CD4-positive, CD25-positive, alpha-beta regulatory T cell (primary cell): ENCODE data around the gene CFAP65. TPM values are rescaled to one million over a fixed set of nuclear protein-coding genes. Genes with fewer than 3 reads are reported as not detected.

ENCODE experiments used
- ATAC-seq, 2 donors: fragments of 150-1000 bp; cut with Tn5 transposase; one replicate each; pipeline ENCODE4 v1.10.0; 2021; ENCODE audit warnings: low read depth in 2 of 2, moderate number of reproducible peaks in 2 of 2, moderate library complexity in 1 of 2
- DNase-seq, 3 donors: peaks; one replicate each; pipeline versions ENCODE4 v3.0.0 to v3.0.0-alpha.2; 2012 to 2022; ENCODE audit warnings: mixed read lengths in 1 of 3
- H3K27ac ChIP-seq: one replicate; pipeline ENCODE4 v1.7.0; 2013; ENCODE audit warnings: mild to moderate bottlenecking, low read length; ENCODE audit not compliant: insufficient read depth, poor library complexity, severe bottlenecking
- H3K27me3 ChIP-seq: one replicate; pipeline ENCODE4 v1.7.0; 2013; ENCODE audit warnings: low read length; ENCODE audit not compliant: control insufficient read depth, insufficient read depth
- H3K36me3 ChIP-seq: one replicate; pipeline ENCODE4 v1.7.0; 2013; ENCODE audit warnings: mild to moderate bottlenecking, low read length, moderate library complexity; ENCODE audit not compliant: control insufficient read depth, insufficient read depth
- H3K4me1 ChIP-seq: 2 replicates; pipeline ENCODE4 v1.7.0; 2013; ENCODE audit warnings: mild to moderate bottlenecking, low read length; ENCODE audit not compliant: insufficient read depth, control insufficient read depth, poor library complexity, severe bottlenecking
- H3K4me3 ChIP-seq: one replicate; pipeline ENCODE4 v1.7.0; 2013; ENCODE audit warnings: low read depth, mild to moderate bottlenecking, low read length, moderate library complexity
- H3K9me3 ChIP-seq, 2 experiments: 1 replicate in 1 of 2; 2 replicates in 1 of 2; pipeline ENCODE4 v1.7.0; 2013; ENCODE audit warnings: low read length in 2 of 2, mild to moderate bottlenecking in 1 of 2, moderate library complexity in 1 of 2; ENCODE audit not compliant: control insufficient read depth in 2 of 2
- H3K27ac Mint-ChIP-seq, 3 donors: one replicate each; pipeline ENCODE4 v1.8.0; 2020 to 2022; ENCODE audit warnings: mild to moderate bottlenecking in 3 of 3, mixed read lengths in 3 of 3, moderate library complexity in 2 of 3
- H3K27me3 Mint-ChIP-seq: one replicate; pipeline ENCODE4 v1.8.0; 2022; ENCODE audit warnings: mild to moderate bottlenecking, mixed read lengths
- H3K36me3 Mint-ChIP-seq: one replicate; pipeline ENCODE4 v1.8.0; 2020; ENCODE audit warnings: mixed read lengths
- H3K4me1 Mint-ChIP-seq, 4 donors: one replicate each; pipeline ENCODE4 v1.8.0; 2020 to 2022; ENCODE audit warnings: mixed read lengths in 4 of 4, mild to moderate bottlenecking in 1 of 4
- H3K4me3 Mint-ChIP-seq, 4 donors: one replicate each; pipeline ENCODE4 v1.8.0; 2020 to 2022; ENCODE audit warnings: mild to moderate bottlenecking in 4 of 4, mixed read lengths in 4 of 4, moderate library complexity in 3 of 4
- H3K9me3 Mint-ChIP-seq, 7 donors: one replicate each; pipeline ENCODE4 v1.8.0; 2020 to 2022; ENCODE audit warnings: mixed read lengths in 7 of 7, mild to moderate bottlenecking in 3 of 7, moderate library complexity in 2 of 7
- polyA plus RNA-seq, 4 donors: library from polyadenylated mRNA; unstranded; fragments of 300-500 nt; fragmentation: Illumina TruSeq; gene quantifications; one replicate each; pipeline ENCODE4 v1.2.3, GENCODE V29; 2021
- total RNA-seq: library from RNA; stranded (reverse); gene quantifications from one replicate; pipeline ENCODE4 v1.2.3, GENCODE V29; 2022

Gene CFAP65
- total and polyA plus RNA-seq, 5 donors from 2014 or later = not detected

DNA sequence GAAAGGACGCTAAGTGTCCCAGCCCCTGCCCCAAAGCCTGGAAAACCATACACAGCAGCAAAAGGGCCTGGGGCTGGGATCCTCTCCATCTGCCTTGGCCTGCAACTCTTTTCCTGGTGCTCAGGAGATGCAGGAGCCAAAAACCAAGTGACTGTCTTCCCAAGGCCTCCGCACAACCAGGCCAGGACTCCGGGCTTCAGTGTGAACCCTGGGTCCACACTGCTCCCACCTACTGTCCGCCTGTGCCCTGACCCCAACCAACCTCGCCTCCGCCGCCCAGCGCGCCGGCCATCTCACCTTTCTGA is 57.4 kb downstream of the CFAP65 start:
- H3K27ac ChIP-seq = no peak overlapping the region
- H3K36me3 Mint-ChIP-seq = no peaks in the 10 kb centered on the region
- peaks cover 3 to 39% (median 18%) of the 10 kb centered on the region in 4 donors for H3K4me1 Mint-ChIP-seq
- H3K9me3 ChIP-seq = no peaks in the 10 kb centered on the region
- H3K4me3 ChIP-seq = no peak overlapping the region
- H3K27me3 ChIP-seq = peaks cover 32% of the 10 kb centered on the region
- H3K4me3 Mint-ChIP-seq = no peak overlapping the region
- H3K36me3 ChIP-seq = no peaks in the 10 kb centered on the region
- peaks cover 0 to 4% (median 0%) of the 10 kb centered on the region in 7 donors for H3K9me3 Mint-ChIP-seq
- ATAC-seq = no peak
- DNase-seq = no peak
- H3K4me1 ChIP-seq = peaks cover 38% of the 10 kb centered on the region
- H3K27ac Mint-ChIP-seq = no peak overlapping the region
- peaks cover 80% of the 10 kb centered on the region for H3K27me3 Mint-ChIP-seq

DNA sequence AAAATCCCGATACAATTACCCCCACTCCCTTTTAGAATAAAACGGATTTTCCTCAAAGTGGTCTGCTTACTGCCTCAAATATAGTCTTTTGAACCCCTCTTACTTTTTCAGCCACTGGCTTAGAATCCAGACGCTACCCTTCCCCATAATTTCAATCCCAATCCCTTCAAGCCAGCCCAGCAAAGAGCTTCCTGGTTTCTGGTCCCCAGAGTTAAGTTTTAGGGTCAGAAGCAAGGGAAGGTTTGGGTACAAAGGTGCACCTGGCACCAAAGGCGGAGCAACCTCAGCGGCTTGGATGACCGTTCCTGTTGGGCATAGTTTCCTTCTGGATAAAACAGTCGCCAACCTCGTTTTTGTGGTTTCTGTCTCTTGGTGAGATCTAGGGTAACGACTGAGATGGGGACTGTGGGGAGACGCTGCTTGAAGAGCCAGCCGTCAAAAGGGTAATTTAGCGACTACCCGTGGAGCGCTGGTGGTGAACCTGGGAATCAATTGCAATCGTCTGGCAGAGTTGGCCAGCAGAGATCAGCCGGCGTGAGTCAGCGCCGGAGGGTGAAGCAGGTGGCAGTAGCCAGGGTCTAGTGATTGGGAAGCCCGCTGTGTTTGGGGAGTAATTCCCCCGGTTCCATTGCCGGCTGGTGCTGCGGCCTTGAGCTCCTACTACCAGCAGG is 57.9 kb downstream of the CFAP65 start:
- Histone ChIP-seq H3K27me3 (peaks cover 28% of the 10 kb centered on the region), H3K27ac (no peak overlapping the region), H3K4me3 (no peak overlapping the region), H3K9me3 (no peaks in the 10 kb centered on the region), H3K4me1 (peaks cover 38% of the 10 kb centered on the region), H3K36me3 (no peaks in the 10 kb centered on the region)
- Mint-ChIP-seq H3K4me3 (peak overlapping the region in 1 of 4 donors; percentile 32), H3K27ac (no peak overlapping the region), H3K27me3 (peaks cover 75% of the 10 kb centered on the region), H3K36me3 (no peaks in the 10 kb centered on the region), H3K9me3 (peaks cover 0 to 4% (median 0%) of the 10 kb centered on the region in 7 donors), H3K4me1 (peaks cover 3 to 39% (median 18%) of the 10 kb centered on the region in 4 donors)
- ATAC-seq (no peak), DNase-seq (no peak)

DNA sequence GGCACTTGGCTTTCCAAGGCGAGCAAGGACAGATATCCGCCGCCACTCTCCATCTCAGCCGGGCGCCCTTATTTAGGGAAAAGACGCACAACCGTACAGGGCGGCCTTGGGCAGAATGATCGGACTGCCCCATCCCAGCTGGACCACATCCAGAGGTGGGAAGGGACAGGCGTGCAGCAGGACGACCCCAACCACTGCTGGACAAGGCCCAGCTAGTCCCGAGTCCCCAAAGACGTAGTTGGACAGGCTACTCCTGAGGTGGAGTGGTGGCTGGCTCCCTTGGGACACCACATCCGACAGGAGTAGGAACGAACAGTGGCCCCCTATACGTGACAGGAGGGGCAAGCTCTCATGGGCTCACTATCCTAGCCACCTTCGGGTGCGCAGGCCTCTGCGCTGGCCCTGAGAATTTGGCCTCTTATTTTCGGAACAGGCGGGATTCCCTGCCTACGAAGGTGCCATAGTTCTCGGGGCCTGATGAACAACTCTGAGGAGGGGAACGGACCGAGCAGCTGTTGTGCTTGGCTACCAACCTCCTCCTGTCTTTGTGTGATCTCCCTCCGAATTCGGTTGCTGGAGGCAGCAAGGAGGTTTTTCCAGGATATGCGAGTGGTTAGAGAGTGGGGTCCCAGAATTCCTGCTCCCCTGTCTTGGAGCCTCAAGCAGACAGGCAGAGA is 58.6 kb downstream of the CFAP65 start:
- peaks cover 0 to 4% (median 0%) of the 10 kb centered on the region in 7 donors for H3K9me3 Mint-ChIP-seq
- H3K4me3 ChIP-seq = no peak overlapping the region
- peaks cover 27% of the 10 kb centered on the region for H3K27me3 ChIP-seq
- H3K9me3 ChIP-seq = no peaks in the 10 kb centered on the region
- DNase-seq = no peak
- peak overlapping the region in 3 of 4 donors; percentile 32 to 72 (median 53) for H3K4me3 Mint-ChIP-seq
- no peak overlapping the region for H3K27ac ChIP-seq
- no peaks in the 10 kb centered on the region for H3K36me3 ChIP-seq
- no peaks in the 10 kb centered on the region for H3K36me3 Mint-ChIP-seq
- H3K27ac Mint-ChIP-seq = no peak overlapping the region
- no peak for ATAC-seq
- H3K4me1 Mint-ChIP-seq = peaks cover 3 to 39% (median 18%) of the 10 kb centered on the region in 4 donors
- peaks cover 75% of the 10 kb centered on the region for H3K27me3 Mint-ChIP-seq
- peaks cover 38% of the 10 kb centered on the region for H3K4me1 ChIP-seq

DNA sequence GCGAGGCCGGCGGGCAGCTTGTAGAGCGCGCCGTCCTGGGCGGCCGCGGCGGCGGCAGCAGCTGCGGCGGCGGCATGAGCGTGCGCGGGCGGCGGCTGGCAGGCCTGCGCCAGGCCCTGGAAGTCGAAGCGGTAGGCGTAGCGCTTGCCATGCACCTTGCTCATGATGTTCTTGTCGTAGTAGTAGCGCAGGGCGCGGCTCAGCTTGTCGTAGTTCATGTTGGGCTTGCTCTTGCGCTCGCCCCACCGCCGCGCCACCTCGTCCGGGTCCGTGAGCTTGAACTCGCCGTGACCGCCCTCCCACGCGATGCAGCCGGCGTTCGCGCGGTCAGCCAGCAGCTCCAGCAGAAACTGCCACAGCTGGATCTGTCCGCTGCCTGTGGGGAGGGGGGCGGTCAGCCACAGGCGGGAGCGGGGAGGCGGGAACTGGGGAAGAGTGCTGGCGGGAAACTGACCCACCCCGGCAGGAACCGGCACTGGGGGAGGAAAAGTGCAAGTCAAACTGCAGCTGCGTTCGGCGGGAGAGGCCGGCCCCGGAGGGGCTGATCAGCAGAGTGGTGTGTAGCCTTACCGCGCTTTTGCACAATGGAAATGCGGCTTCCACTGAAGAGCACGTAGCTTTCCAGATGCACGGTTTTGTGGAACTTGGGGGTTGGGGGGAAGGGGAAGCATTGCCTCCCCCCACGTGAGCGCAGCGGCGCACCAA is 59.3 kb downstream of the CFAP65 start:
- peak overlapping the region in 2 of 4 donors; percentile 53 to 72 for H3K4me3 Mint-ChIP-seq
- peaks cover 28% of the 10 kb centered on the region for H3K27me3 ChIP-seq
- ATAC-seq (peak; percentile 16 to 44), DNase-seq (peak in 2 of 3 donors; percentile 17 to 39)
- H3K4me1 ChIP-seq = peaks cover 38% of the 10 kb centered on the region
- no peak overlapping the region for H3K4me3 ChIP-seq
- peaks cover 75% of the 10 kb centered on the region for H3K27me3 Mint-ChIP-seq
- H3K36me3 Mint-ChIP-seq = no peaks in the 10 kb centered on the region
- no peak overlapping the region for H3K27ac Mint-ChIP-seq
- H3K9me3 ChIP-seq = no peaks in the 10 kb centered on the region
- peaks cover 3 to 39% (median 18%) of the 10 kb centered on the region in 4 donors for H3K4me1 Mint-ChIP-seq
- no peaks in the 10 kb centered on the region for H3K36me3 ChIP-seq
- H3K27ac ChIP-seq = no peak overlapping the region
- peaks cover 0 to 4% (median 0%) of the 10 kb centered on the region in 7 donors for H3K9me3 Mint-ChIP-seq

DNA sequence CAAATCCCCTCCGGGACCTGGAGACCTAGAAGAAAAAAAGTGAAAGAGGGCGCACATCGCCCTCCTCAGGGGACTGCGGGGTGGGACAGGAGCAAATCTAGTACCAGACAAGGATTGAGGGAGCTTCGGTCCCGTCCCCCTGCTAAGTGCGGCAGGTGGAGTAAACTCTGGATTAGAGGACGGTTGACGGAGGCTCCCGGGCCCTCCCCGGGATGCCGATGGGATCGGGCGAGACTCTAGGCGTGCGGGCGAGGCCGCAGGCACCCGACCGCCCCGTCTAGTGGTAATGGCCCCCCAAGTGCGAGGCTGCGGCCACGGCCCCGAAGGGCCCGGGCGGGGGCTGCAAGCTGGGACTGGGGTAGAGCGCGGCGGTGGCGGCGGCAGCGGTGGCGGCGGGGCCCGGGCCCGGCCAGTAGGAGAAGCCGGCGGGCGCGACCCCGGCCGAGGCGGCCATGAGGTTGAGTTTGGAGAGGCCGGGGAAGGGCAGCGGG is 59.9 kb downstream of the CFAP65 start:
- no peak overlapping the region for H3K27ac ChIP-seq
- H3K36me3 ChIP-seq = no peaks in the 10 kb centered on the region
- H3K4me1 ChIP-seq = peaks cover 38% of the 10 kb centered on the region
- peaks cover 27% of the 10 kb centered on the region for H3K27me3 ChIP-seq
- no peaks in the 10 kb centered on the region for H3K9me3 ChIP-seq
- DNase-seq (no peak), ATAC-seq (no peak)
- H3K4me3 Mint-ChIP-seq = peak overlapping the region; percentile 80 to 90 (median 84)
- H3K4me1 Mint-ChIP-seq = peaks cover 3 to 39% (median 18%) of the 10 kb centered on the region in 4 donors
- H3K9me3 Mint-ChIP-seq = peaks cover 0 to 3% (median 0%) of the 10 kb centered on the region in 7 donors
- no peaks in the 10 kb centered on the region for H3K36me3 Mint-ChIP-seq
- H3K27me3 Mint-ChIP-seq = peaks cover 75% of the 10 kb centered on the region
- H3K4me3 ChIP-seq = peak overlapping the region; percentile 48
- no peak overlapping the region for H3K27ac Mint-ChIP-seq

DNA sequence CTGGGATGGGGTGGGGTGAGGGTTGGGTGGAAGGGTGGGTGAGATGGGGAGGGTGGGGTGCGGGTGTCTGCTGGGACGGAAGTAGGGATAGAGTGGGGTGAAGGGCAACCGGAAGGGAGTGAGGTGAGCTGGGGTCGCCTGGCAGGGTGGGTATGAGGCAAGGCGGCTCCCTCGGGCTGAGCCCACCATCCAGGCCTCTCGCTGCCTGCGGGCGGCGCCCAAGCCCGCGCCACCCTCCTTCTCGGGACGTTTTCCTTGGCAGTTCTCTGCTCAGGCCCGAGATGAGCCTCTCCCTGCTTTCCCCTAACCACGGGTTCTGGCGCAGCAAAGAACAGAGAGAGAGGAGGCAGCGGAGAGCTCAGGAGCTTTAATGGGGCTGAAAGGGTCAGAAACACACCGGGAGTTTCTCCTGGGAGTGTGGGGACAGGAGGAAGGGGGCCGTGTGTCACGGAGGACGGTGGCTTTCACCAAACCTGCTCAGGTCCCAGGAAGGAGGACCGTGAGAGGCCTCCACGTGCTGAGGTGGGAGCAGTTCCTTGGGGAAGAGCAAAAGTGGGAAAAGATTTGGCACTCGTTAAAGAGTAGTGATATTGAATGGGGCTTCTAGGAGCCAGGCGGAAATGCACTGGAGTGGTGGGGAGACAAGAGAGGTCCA is 60.5 kb downstream of the CFAP65 start:
- H3K27ac Mint-ChIP-seq = no peak overlapping the region
- Histone ChIP-seq H3K9me3 (no peaks in the 10 kb centered on the region), H3K36me3 (no peaks in the 10 kb centered on the region), H3K4me3 (peak overlapping the region; percentile 48), H3K27me3 (peaks cover 29% of the 10 kb centered on the region), H3K4me1 (peaks cover 38% of the 10 kb centered on the region), H3K27ac (no peak overlapping the region)
- peaks cover 75% of the 10 kb centered on the region for H3K27me3 Mint-ChIP-seq
- no peak for DNase-seq
- no peaks in the 10 kb centered on the region for H3K36me3 Mint-ChIP-seq
- peak overlapping the region; percentile 80 to 90 (median 84) for H3K4me3 Mint-ChIP-seq
- no peak for ATAC-seq
- peaks cover 3 to 38% (median 18%) of the 10 kb centered on the region in 4 donors for H3K4me1 Mint-ChIP-seq
- peaks cover 0 to 2% (median 0%) of the 10 kb centered on the region in 7 donors for H3K9me3 Mint-ChIP-seq
